RWPE1 (cell line): Measurements from ENCODE around the gene RXRA.

Experiments used
- CTCF ChIA-PET: fragments of 350-600 bp; sonication (Branson Sonifier 250); formaldehyde crosslinking; extraction: SDS; loops from one replicate; lab custom pipeline; 2021; lab: Yijun Ruan, JAX
- POLR2A ChIA-PET: fragments of 400-600 bp; formaldehyde crosslinking; extraction: SDS; loops from one replicate; lab custom pipeline; 2020; ENCODE audit warnings: antibody characterized with exemption; ENCODE audit not compliant: low non-redundant PET; lab: Yijun Ruan, JAX
- DNase-seq: peaks from one replicate; pipeline ENCODE4 v3.0.0; 2012; ENCODE audit warnings: low spot score
- H3K27ac ChIP-seq: fragments of 450-650 bp; 2 replicates; pipeline ENCODE4 v1.5.1; 2017
- CTCF ChIP-seq: fragments of 450-650 bp; conservative IDR thresholded peaks from 2 replicates; pipeline ENCODE4 v1.5.1; 2017; ENCODE audit warnings: low read depth, mild to moderate bottlenecking

The RXRA gene

DNA sequence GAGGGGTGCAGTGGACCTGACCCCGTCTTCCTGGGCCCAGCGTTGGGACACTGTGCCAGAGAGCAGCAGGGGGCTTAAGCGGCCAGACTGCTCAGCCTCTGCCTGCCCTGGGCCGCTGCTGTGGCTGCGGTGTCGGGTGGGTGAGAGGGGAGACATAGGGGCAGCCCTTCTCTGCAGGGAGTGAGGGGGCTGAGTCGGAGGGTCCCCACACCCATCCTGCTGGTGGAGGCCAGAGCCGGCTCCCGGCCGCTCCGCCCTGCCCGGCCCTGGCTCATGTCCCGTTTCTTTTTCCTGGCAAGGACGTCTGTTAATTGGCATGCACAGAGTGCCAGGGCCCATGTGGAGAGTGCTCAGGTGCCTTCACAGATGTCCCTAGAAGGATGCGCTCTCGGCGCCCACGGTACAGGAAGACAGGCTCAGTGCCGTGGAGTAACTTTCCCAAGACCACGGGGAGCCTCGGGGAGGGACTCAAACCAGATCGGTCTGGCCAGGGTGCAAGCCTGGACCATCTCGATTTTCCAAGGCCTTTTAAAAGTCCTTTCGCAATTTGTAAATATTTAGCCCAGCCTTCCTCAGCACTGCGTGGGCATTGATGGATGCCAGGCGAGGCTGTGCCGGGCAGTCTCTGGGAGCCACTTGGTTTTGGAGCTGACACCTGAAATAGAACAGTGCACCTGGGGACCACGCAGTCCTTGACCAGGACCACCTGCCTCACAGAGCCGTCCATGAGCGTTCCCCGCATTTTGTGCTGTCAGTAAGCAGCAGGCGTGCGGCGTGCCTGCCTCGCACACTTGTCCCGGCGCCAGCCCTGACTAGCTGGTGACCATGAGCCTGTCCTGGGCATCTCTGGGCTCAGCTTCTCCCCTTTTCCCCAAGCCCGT, 60.9 kb downstream of the RXRA start:
- ChIA-PET CTCF (interaction anchor here (1.1 to 1.4 kb wide), 2 partner anchors 12 to 56 kb away, joined by 3 to 7 read pairs; no protein-coding TSS in a partner anchor), POLR2A (no interaction called here)
- no peak for DNase-seq
- no peak for TF ChIP-seq CTCF
- peak overlapping the region; percentile 99 for H3K27ac ChIP-seq

GRCh38 chr9:134388289-134388808, 62.1 kb downstream of the RXRA start:
- DNase-seq = no peak
- CTCF ChIA-PET = interaction anchor here (0.6 to 1.4 kb wide), 2 partner anchors 18 to 55 kb away, joined by 4 to 7 read pairs; no protein-coding TSS in a partner anchor
- TF ChIP-seq CTCF = no peak
- POLR2A ChIA-PET = no interaction called here
- H3K27ac ChIP-seq = peak overlapping the region; percentile 99

DNA sequence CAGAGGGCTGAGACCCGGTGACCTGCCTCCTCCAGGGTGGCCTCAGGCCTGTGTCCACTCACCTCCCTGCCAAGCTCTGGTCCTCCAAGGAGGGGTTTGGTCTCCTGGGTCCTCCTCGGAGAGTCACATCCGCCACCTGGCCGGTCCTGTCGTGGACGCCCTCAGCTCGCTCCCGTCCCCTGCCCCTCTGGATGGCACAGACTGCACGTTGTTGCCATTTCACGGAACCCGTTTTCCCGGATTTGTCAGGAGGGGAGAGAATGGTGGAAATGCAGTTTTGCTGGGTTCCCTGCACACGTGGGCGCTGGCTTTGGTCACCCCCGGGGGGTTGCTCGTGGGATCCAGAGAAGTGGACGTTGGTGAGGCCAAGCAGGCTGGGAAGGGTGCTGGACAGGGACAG, 62.7 kb downstream of the RXRA start:
- CTCF ChIA-PET = interaction anchor here (0.6 kb wide), 2 partner anchors 17 to 1029 kb away, joined by 3 to 4 read pairs; no protein-coding TSS in a partner anchor
- no peak for DNase-seq
- POLR2A ChIA-PET = no interaction called here
- peak overlapping the region; percentile 99 for H3K27ac ChIP-seq
- TF ChIP-seq CTCF = no peak

GRCh38 chr9:134389642-134390041, 63.4 kb downstream of the RXRA start:
- no peak for TF ChIP-seq CTCF
- peak overlapping the region; percentile 99 for H3K27ac ChIP-seq
- CTCF ChIA-PET = no interaction called here
- no peak for DNase-seq
- POLR2A ChIA-PET = no interaction called here

DNA sequence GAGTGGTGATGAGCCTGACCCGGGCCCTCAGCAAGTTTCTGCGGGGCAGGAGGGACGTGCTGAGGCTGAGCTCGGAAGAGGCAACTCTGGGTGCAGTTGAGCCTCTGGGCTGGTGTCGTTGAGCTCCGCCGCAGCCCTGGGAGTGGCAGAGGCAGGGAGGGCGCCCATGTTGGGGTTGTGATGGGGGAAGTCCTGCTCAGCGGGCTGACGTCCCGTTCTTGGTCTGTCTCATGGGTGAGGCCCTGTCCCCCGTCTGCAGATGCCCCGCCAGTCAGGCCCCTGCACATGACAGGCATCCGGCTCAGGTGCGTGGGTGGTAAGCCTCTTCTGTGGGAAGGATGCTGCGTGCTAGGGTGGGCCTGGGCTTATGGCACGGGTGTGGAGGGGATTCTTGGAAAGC, 64.3 kb downstream of the RXRA start:
- no peak for TF ChIP-seq CTCF
- ChIA-PET POLR2A (no interaction called here), CTCF (no interaction called here)
- DNase-seq = no peak
- H3K27ac ChIP-seq = peak overlapping the region; percentile 99

- no peak for DNase-seq
- ChIA-PET POLR2A (no interaction called here), CTCF (no interaction called here)
- H3K27ac ChIP-seq = peak overlapping the region; percentile 99
- TF ChIP-seq CTCF = no peak
Measured at GRCh38 chr9:134390947-134391318, 64.7 kb downstream of the RXRA start.
